BJ (cell line): Measurements from ENCODE around the gene MPZL2. TPM values are rescaled to one million over a fixed set of nuclear protein-coding genes. Genes with fewer than 3 reads are reported as not detected.

Experiments
- CTCF ChIA-PET: fragments of 350-600 bp; formaldehyde crosslinking; extraction: SDS; loops from one replicate; lab custom pipeline; 2021; ENCODE audit warnings: antibody characterized with exemption, inconsistent platforms; lab: Yijun Ruan, JAX
- POLR2A ChIA-PET: fragments of 300-600 bp; sonication (Branson Sonifier 250); formaldehyde crosslinking; extraction: SDS; loops from one replicate; lab custom pipeline; 2021; ENCODE audit warnings: antibody characterized with exemption; lab: Charles Lee
- DNase-seq: peaks from one replicate; pipeline ENCODE4 v3.0.0-alpha.2; 2011; ENCODE audit warnings: low read depth
- H3K27me3 ChIP-seq: 2 replicates; pipeline ENCODE4 v1.6.0; 2011; ENCODE audit warnings: low read length; ENCODE audit not compliant: control insufficient read depth, insufficient read depth
- H3K36me3 ChIP-seq: 2 replicates; pipeline ENCODE4 v1.5.1; 2011; ENCODE audit warnings: low read length; ENCODE audit not compliant: control insufficient read depth, insufficient read depth
- H3K4me3 ChIP-seq: 2 replicates; pipeline ENCODE4 v1.5.1; 2011; ENCODE audit warnings: low read depth, mild to moderate bottlenecking, control low read depth, low read length
- CTCF ChIP-seq: IDR thresholded peaks from 2 replicates; pipeline ENCODE4 v1.5.1; 2011; ENCODE audit warnings: low read depth, mild to moderate bottlenecking, control low read depth, inconsistent platforms, low read length, moderate library complexity; ENCODE audit not compliant: insufficient read depth
- polyA plus RNA-seq: library from polyadenylated mRNA; depleted of rRNA; stranded (reverse); fragments of >200 nt; gene quantifications from 2 replicates; pipeline ENCODE4 v1.2.3, GENCODE V29; 2011

Gene MPZL2
- polyA plus RNA-seq, 1 experiment = not detected

GRCh38 chr11:118304568-118305248, 40.6 kb upstream of the MPZL2 start, which contains the start of gene CD3E:
Gene CD3E (plus strand): TSS chr11:118304730. CDS start chr11:118304953, 223 bp downstream.
- Histone ChIP-seq H3K4me3 (no peak within 1 kb of the TSS), H3K27me3 (peaks cover under 1% of the 10 kb centered on the region), H3K36me3 (no peaks in the 10 kb centered on the region)
- ChIA-PET POLR2A (no interaction called here), CTCF (interaction anchor here (0.7 kb wide), 1 partner anchor 47 kb away, joined by 3 read pairs; no protein-coding TSS in a partner anchor)
- no peak for TF ChIP-seq CTCF
- DNase-seq = no peak

DNA sequence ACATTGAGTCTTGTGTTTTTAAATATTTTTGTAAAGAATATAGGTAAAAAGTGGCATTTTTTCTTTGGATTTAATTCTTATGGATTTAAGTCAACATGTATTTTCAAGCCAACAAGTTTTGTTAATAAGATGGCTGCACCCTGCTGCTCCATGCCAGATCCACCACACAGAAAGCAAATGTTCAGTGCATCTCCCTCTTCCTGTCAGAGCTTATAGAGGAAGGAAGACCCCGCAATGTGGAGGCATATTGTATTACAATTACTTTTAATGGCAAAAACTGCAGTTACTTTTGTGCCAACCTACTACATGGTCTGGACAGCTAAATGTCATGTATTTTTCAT, 40.1 kb upstream of the MPZL2 start:
- ChIA-PET POLR2A (no interaction called here), CTCF (interaction anchor here (0.7 kb wide), 1 partner anchor 47 kb away, joined by 3 read pairs; no protein-coding TSS in a partner anchor)
- TF ChIP-seq CTCF = no peak
- Histone ChIP-seq H3K27me3 (peaks cover 6% of the 10 kb centered on the region), H3K4me3 (no peak overlapping the region), H3K36me3 (no peaks in the 10 kb centered on the region)
- no peak for DNase-seq

GRCh38 chr11:118301600-118302195, 37.6 kb upstream of the MPZL2 start:
- Histone ChIP-seq H3K4me3 (no peak overlapping the region), H3K36me3 (no peaks in the 10 kb centered on the region), H3K27me3 (peaks cover 6% of the 10 kb centered on the region)
- DNase-seq = no peak
- no peak for TF ChIP-seq CTCF
- CTCF ChIA-PET = no interaction called here
- POLR2A ChIA-PET = no interaction called here

DNA sequence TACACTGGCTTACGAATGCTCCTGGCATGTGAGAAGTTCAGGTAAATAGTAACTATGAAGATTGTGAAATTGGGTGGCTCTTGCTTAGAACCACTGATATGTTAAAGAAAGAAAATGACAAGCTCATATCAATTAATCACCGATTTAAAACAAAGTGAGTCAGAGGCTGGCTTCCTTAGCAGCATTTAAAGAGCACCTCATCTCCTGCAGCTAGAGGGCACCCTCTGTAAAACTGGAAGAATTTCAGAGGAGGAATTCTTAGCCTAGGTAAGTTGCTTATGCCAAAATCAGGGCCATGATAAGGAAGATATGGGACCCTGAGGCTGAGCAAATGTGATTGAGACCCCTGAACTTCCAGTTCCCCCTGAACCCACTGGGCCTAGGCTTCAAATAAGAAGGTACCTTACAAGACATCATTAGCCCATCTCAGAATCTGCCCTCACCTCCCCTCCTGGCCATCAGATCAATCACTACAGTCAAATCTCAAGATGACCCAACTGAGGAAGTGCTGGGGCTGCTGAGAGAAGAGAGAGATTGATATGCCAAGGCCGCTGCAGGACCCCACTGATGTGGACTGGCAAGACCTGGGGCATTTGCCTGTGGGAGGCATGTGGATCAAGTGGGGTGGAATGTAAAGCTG, 31.8 kb upstream of the MPZL2 start:
- POLR2A ChIA-PET = no interaction called here
- Histone ChIP-seq H3K27me3 (peaks cover 8% of the 10 kb centered on the region), H3K4me3 (no peak overlapping the region), H3K36me3 (no peaks in the 10 kb centered on the region)
- TF ChIP-seq CTCF = peak; percentile 57
- CTCF ChIA-PET = interaction anchor here (0.7 to 1.7 kb wide), 10 partner anchors 8 to 97 kb away, joined by 3 to 8 read pairs (median 4); no protein-coding TSS in a partner anchor
- no peak for DNase-seq

DNA sequence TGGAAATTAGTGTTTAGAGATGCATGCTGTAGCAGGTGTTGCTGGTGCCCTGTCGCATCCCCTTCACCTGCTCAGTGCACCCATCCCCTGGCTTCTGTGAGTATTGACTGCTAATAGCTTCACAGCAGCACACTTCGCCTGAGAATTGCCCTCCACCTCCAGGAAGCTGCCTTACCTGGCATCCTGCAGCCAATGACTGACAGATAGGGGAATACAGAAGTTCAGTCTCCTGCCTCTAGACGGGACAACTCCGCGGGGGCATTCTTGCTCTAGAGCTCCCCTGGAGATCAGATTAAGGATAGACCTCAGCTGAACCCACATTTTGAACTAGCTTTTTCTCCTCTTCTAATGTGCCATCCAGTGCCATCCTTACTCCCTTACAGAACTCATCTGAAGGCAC, 31.1 kb upstream of the MPZL2 start:
- Histone ChIP-seq H3K36me3 (no peaks in the 10 kb centered on the region), H3K27me3 (peaks cover 8% of the 10 kb centered on the region), H3K4me3 (no peak overlapping the region)
- no peak for DNase-seq
- no peak for TF ChIP-seq CTCF
- POLR2A ChIA-PET = no interaction called here
- CTCF ChIA-PET = interaction anchor here (0.7 to 1.7 kb wide), 9 partner anchors 7 to 97 kb away, joined by 3 to 8 read pairs (median 4); no protein-coding TSS in a partner anchor
